DMS 273 (cell line): ENCODE results near the gene MLXIP.

Source experiments
- DNase-seq: peaks from one replicate; lab custom pipeline; 2025; ENCODE audit not compliant: unreplicated experiment; lab: John Stamatoyannopoulos, UW

MLXIP gene

GRCh38 chr12:122124370-122124769 lies 45.8 kb downstream of the MLXIP start:
- DNase-seq: no peak

- DNase-seq: no peak
These were observed 47.1 kb downstream of the MLXIP start for GRCh38 chr12:122125452-122126341.

- DNase-seq: no peak
These were observed 47.7 kb downstream of the MLXIP start for GRCh38 chr12:122126342-122126635.

GRCh38 chr12:122126713-122127597 lies 48.4 kb downstream of the MLXIP start:
- peak; percentile 10 for DNase-seq

- no peak for DNase-seq
These were observed 49.3 kb downstream of the MLXIP start for GRCh38 chr12:122127839-122128238.

GRCh38 chr12:122128481-122128880 lies 49.9 kb downstream of the MLXIP start:
- no peak for DNase-seq

GRCh38 chr12:122129131-122129530 lies 50.6 kb downstream of the MLXIP start:
- no peak for DNase-seq

- no peak for DNase-seq
These were observed 51.6 kb downstream of the MLXIP start for GRCh38 chr12:122130150-122130549.

GRCh38 chr12:122133192-122133950 lies 54.8 kb downstream of the MLXIP start:
- no peak for DNase-seq

- no peak for DNase-seq
These were observed 57.0 kb downstream of the MLXIP start for GRCh38 chr12:122135437-122136031.

- DNase-seq: no peak
These were observed 58.7 kb downstream of the MLXIP start for GRCh38 chr12:122137229-122137628.

GRCh38 chr12:122137681-122138080 lies 59.1 kb downstream of the MLXIP start:
- DNase-seq: no peak

- DNase-seq: no peak
These were observed 59.6 kb downstream of the MLXIP start for GRCh38 chr12:122138181-122138580.

- DNase-seq: no peak
These were observed 60.1 kb downstream of the MLXIP start for GRCh38 chr12:122138616-122139015.

- DNase-seq: no peak
These were observed 60.7 kb downstream of the MLXIP start for GRCh38 chr12:122139266-122139665.

- DNase-seq: no peak
These were observed 61.4 kb downstream of the MLXIP start for GRCh38 chr12:122139941-122140340.

GRCh38 chr12:122140467-122141257 lies 62.1 kb downstream of the MLXIP start:
- no peak for DNase-seq

GRCh38 chr12:122141911-122142725 lies 63.6 kb downstream of the MLXIP start:
- no peak for DNase-seq

GRCh38 chr12:122142857-122143256 lies 64.3 kb downstream of the MLXIP start:
- DNase-seq: no peak
